GM18499 (cell line): ENCODE measurements around the gene ADIPOR2.

ENCODE experiments used
- ATAC-seq: cut with Tn5 transposase; IDR thresholded peaks from one replicate; pipeline ENCODE4 v1.9.1; 2021; ENCODE audit warnings: moderate number of reproducible peaks; ENCODE audit not compliant: insufficient read depth, unreplicated experiment

ADIPOR2 gene, protein sequence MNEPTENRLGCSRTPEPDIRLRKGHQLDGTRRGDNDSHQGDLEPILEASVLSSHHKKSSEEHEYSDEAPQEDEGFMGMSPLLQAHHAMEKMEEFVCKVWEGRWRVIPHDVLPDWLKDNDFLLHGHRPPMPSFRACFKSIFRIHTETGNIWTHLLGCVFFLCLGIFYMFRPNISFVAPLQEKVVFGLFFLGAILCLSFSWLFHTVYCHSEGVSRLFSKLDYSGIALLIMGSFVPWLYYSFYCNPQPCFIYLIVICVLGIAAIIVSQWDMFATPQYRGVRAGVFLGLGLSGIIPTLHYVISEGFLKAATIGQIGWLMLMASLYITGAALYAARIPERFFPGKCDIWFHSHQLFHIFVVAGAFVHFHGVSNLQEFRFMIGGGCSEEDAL

DNA sequence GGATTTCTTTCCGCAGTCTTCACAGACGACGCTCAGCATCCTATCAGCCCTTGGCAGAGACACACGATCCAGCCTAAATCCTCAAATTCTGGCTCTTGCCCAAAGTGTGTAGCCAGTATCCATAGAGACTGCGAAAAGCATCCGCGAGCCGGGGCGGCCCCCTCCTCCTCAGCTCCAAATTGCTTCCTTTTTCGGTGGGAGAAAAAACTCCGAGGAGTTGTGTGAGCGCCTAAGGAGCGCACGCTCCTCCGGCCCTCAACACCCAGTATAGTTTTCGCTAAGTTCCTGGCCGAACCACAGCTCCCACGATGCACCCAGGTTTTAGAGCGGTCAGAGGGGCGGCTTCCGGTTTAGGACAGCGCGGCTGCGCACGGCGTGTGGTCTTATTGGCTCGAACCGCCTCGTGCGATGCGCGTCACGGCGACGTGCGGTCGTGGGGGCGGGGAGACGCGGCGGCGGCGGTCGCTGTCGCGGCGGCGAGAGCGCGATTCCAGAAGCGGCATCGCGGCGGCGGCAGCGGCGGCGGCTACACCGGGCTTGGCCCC lies at the start of gene ADIPOR2:
TSS of gene ADIPOR2 (plus strand) at position 493 of the 545 bp plus-strand sequence. CDS start 63,274 bp downstream, outside the sequence.
- ATAC-seq, result peak; percentile 82

DNA sequence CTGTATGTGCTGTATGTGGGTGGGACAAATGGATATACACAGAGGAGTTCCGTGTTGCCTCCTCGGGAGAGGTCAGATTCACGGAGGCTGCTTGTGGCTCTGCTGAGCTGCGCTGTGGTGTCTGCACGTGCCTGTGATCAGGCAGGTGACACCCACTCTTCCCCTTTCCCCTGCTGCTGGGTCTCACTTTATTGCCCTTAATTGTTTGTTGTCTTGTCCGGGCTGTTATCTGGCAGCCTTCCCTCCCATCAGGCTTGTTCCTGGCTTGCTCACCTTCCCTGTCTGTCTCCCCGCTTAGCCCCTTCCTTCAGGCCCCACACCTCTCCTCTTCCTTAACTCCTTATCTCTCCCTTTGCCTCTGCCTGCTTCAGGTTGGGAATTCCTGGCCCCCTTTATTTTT lies 48.4 kb upstream of the ADIPOR2 start:
- no peak for ATAC-seq

DNA sequence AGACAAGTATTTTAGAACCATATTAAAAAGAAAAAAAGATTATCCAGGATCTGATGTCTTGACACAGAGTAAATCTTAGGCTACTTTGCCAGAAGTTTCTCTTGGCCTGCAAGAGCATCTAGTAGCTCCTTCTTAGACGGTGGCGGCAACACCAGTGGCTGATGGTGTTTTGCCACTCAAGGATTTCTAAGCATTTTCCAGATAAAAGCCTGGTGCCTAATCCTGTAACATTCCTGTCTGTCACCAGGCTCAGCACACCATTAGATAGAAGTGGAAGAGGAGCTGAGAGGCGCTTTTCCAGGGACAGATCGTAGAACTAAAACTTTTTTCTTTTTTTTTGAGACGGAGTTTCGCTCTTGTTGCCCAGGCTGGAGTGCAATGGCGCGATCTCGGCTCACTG lies 47.8 kb upstream of the ADIPOR2 start:
- no peak for ATAC-seq

DNA sequence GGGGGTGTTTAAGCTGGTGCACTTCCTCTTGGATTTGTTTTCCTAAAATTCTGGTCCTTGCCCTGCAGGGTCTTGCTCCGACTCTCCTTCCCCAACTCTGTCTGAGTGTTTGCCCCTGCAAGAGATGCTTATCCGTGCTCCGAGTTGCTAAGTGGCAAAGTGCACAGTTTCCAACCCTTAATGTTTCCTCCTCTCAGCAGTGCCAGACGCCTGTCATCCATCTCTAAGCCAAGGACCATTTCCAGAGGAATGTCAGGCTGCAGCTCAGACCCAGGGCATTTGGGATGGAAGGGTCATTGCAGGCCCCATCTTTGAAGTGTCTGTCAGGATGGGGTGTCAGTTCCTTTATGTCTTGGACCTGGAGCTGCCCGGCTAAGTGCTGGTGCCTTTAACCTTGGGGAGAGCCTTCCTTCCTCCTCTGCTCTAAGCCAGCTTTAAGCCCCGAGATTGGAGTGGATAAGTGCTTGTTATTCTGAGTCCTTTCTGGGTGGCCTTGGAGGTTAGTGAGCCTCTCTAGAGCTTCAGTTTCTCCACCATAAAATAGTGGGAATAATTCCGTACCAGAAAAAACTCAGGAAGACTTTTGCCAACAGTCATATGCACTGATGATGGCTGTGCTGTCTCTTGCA lies 46.9 kb upstream of the ADIPOR2 start:
- no peak for ATAC-seq

DNA sequence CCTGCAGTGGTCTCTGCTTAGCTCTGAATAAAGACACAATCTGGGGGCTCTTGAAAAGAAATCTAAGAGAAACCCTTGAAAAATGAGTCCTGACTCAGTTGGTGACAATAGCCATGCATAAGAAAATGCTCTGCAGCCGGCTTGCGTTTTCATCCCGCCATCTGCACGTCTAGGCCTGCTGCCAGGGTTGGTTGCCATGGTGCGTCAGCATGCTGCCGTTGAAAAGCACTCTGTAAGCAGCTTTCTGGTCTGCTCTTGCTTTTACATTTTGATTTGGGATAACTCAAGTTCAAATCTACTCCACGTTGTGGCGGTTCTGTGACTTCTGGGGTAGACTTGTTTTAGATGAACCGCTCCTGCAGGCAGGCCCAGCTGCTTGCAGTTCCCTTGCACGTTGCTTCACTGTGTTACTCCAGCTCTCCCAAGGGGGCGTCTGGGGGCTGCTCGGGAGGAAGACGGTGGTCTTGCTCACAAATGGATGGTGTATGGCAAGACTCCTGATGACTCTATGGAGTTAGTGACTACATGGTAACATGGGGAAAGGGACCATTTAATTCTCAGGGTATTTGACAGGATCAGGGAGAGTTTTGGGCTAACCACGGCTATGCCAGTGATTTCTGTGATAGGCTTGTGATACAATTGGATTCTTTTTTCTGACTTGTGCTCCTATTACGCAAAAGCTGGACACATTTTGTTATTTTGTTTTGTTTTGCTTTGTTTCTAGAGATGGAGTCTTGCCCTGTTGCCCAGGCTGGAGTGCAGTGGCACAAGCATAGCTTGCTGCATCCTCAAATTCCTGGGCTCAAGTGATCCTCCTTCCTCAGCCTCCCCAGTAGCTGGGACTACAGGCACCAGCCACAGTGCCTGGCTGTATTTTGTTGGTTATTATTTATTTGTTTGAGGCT lies 46.1 kb upstream of the ADIPOR2 start:
- ATAC-seq, result no peak

DNA sequence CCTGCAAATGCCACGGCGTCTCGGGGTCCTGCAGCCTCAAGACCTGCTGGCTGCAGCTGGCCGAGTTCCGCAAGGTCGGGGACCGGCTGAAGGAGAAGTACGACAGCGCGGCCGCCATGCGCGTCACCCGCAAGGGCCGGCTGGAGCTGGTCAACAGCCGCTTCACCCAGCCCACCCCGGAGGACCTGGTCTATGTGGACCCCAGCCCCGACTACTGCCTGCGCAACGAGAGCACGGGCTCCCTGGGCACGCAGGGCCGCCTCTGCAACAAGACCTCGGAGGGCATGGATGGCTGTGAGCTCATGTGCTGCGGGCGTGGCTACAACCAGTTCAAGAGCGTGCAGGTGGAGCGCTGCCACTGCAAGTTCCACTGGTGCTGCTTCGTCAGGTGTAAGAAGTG lies 45.1 kb upstream of the ADIPOR2 start:
- no peak for ATAC-seq

DNA sequence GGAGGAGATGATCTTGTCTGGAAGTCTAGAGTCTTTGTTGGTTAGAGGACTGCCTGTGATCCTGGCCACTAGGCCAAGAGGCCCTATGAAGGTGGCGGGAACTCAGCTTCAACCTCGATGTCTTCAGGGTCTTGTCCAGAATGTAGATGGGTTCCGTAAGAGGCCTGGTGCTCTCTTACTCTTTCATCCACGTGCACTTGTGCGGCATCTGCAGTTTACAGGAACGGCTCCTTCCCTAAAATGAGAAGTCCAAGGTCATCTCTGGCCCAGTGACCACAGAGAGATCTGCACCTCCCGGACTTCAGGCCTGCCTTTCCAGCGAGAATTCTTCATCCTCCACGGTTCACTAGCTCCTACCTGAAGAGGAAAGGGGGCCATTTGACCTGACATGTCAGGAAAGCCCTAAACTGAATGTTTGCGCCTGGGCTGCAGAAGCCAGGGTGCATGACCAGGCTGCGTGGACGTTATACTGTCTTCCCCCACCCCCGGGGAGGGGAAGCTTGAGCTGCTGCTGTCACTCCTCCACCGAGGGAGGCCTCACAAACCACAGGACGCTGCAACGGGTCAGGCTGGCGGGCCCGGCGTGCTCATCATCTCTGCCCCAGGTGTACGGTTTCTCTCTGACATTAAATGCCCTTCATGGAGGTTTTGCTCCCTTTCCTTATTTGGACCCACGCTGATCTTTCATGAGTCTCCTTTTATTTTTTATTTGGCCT lies 44.1 kb upstream of the ADIPOR2 start:
- ATAC-seq, result no peak

DNA sequence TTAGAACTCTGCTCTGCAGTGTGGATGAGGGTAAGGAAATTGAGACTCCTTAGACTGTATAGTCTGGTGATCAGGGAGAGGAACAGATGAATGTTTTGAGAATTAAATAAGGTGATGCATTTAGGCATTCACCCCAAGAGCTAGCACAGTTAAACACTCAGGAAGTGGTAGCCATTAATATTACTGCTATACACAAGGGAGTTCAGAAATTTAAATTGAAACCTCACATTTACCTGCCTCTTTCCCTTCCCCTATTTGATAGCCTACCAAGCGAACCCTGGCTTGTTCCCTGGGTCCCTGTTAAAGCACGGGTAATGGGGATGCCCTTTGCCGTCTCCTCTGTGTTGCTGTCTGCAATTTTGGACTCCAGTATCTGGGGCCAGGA lies 43.6 kb upstream of the ADIPOR2 start:
- ATAC-seq, result no peak

DNA sequence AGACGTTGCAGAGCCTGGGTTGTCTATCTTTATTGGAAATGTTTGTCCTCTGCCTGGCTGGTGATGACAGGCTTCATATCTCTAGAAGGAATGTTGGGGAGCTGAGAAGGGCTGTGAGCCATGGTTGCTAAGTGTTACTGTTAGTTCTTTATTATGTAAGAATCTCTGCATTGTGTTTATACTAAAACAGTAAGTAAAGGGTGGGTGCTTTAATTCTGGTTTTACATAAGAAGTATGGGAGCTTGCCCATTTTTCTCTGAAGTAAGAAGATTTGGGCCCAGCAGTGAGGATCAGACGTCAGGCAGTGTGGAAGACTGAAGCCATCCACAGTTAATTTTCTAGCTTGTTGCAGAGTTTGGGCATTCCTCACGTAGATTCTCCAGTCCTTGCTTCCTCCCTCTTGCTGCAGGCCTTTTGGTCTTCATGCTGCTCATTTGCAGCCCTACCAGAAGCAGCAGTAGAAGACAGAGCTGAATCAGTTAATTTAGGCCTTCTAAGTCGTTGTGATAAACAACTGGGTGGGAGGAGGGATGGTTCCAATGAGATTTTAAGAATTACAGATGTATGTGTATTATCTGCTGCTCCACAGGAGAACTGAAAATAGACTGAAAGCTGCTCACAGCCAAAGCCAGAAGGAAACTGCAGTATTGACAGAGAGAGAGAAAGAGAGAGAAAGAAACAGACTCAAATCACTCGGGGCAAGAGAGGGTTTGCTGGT lies 40.5 kb upstream of the ADIPOR2 start:
- no peak for ATAC-seq

DNA sequence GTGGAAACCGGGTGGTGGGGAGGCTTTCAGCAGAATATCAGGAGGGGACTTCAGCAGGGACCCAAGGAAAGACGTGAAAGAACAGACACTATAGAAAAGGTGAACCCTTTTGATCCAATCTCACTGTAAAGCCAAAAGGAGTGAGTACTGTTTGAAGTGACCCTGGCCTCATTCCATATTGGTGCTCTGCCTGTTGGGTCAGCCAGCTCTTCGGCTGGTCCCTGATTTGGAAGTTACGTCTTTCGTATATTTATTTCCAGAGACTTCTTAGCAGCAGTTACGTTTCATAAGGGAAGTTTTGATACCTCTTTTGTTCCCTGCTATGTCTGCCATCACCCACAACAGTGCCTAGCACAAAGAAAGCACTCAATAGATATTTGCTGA lies 39.9 kb upstream of the ADIPOR2 start:
- ATAC-seq, result no peak

DNA sequence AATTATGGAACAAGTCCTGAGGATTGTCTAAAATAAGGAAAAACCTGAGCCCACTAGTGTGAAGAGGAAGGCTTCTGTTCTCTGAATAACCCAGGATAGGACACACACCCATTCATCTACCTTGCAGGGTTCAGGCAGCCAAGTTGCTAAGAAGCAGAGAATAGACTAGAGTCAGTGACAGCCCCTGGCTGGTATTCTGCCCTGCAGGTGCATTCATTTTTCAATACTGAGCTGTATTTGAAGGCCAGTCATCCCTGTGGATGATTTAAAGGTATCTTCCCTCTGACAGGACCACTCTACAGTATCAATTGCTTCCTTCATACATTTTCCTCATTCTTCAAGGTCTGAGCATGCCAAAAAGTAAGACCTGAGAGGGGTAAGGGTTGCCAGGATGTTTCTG lies 38.9 kb upstream of the ADIPOR2 start:
- no peak for ATAC-seq

DNA sequence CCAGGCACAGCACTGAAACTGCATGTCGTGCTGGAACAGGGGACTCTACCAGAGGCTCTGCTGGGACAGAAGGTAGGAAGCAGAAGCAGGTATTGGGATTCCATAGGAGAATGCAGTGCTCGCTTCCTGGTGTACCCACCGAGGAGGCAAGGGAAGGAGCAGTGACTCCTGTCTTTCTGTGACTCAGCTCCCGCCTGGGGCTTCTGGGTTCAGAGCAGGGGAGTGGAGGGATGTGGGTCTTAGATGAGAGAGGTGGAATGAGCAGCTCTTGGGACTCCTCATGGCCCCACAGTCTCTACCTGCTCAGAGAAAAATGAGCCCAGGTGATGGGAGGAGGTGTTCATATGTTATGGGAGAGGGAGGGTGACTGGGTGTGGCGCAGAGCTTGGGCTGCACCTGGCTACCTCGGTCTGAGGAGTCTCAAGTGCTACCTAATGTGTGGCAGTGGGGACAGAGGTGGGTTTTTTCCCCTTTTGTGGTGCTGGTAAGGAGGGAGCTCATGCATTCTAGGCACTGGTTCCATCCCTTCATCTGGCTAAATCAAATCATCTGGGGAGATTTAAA lies 35.6 kb upstream of the ADIPOR2 start:
- ATAC-seq, result no peak

DNA sequence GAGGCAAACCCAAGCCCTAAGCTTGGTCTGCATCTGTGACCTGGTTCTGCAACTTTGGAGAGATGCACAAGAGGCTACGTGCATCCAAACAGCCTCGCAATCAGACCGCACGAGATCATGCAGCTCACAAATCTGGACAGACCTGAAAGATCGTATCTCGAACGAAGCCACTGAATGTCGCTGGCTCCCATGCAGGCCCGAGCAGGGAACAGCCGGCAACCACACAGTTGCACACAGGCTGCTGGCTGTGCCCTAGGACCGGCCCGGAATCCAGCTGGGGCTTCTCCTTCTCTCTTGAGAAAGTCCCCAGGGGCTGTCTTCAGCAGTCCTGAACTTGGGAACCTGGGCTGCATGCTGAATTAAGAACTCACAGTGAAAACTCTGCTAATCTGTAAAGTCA lies 34.0 kb upstream of the ADIPOR2 start:
- ATAC-seq, result no peak

DNA sequence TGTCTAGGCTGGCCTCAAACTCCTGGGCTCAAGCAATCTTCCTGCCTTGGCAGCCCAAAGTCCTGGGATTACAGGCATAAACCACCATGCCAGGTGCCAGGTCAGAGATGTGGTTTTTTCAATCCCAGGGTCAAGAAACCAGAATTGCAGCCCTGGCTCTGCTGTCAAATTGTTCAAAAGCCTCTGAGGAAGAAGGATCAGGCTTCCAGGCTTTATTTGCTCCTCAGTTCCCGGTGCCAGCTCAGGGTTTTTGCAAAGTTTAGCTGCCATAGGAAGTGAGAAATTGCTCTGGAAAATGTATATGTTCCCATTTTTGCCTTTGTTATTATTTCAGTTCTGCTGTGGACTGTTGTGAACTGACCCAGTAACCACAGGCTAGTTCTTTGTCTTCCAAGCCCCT lies 33.2 kb upstream of the ADIPOR2 start:
- ATAC-seq, result no peak

DNA sequence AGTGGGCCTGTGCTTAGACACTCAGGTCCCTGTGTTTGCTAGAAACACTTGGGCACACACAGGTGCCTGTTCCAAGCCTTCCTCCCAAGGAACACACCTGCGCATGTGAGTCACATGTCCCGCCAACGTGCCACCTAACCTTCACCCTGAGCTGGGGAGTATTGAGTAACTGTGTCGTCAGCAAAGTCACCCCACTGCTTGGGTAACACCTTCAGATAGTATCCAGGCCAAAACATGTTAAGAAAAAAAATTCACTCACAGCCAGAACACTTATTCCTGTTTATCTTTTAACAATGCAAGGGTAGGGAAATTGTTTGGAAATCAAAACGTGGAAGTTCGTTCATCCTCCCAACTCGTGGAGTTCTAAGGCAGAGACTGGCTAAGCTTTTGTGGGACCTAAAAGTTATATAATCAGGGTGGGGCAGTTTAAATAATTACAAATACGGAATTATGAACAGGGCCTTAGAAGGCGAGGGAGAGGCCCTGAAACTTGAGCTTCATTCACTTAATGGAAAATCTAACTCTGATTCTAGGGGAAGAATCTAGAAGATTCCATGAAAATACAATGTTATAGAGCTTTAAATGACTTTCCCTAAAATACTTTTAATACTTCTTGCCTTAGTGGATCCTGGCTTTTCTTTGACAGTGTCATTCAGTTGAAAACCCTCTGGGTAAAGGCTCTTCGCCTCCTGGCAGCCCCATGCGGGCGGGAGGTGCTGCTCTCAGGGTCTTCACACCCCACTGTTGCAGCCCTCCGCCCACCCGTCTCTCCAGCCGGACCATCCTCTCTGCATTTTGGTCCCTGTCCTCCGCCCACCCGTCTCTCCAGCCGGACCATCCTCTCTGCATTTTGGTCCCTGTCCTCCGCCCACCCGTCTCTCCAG lies 30.3 kb upstream of the ADIPOR2 start:
- no peak for ATAC-seq

DNA sequence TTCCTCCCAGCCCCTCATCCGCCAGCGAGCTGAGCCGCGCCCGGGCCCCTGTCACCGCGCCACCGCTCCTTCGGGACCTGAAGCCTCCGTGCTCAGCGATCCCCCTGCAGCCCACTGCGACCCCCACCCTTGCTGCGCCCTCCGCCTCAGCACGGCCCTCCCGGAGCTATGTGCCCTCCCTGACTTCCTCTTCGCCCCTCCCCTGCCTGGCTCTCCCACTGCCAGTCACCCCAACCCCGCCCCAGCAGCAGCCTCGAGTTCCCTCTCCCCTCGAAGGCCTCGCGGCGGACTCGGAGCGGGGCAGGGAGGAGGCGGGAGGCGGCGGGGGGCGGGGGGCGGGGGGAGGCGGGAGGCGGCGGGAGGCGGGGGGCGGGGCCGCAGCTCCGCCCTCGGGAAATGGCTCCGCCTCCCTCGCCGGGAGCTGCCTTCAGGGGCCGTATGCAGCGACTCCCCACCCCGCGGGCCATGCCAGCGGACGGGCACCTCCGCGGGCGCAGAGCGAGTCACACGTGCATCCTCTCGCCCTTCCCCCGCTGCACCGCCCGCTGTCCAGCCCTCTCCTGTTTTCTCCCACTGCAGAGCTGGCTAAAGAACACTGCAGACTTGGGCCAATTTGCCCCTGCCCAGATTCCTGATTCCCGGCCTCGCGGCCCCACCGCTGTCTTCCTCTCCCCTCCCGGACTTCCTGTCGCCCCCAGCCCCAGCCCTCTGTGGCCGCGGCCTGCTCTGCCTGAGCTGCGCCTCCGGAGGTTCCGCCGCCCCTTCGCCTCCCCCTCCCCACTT lies 29.1 kb upstream of the ADIPOR2 start:
- no peak for ATAC-seq

DNA sequence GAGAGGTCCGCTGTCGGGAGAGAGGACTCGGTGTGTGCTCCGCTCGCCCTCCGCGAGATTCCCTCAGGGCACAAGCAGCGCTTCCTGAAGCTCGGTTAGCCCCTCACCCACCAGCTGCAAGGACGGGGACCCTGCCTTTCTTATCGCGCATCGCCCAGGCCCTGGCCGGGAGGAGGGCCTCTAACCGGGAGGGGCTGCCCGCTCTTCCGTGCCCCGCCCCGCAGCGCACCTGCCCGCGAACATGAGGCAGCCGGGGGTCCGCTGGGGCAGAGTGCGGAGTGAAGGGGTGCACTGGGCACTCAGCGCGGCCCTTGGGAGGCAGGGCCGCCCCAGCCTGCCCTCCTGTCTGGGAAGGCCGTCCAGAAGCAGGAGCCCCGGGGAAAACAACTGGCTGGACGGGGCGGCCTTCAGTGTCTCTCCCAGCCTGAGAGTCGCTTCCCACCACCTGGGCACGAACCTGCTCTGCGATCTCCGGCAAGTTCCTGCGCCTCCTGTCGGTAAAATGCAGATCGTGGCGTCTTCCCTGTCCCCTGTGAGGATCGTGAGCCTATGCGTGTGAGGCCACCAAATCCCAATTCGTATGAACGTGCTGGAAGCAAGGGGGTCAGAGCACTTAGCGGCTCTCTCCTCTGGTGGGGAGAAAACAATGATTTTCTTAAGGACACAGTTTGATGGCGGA lies 28.0 kb upstream of the ADIPOR2 start:
- no peak for ATAC-seq
